ENCODE data around the gene SLIT3. TPM values are rescaled to one million over a fixed set of nuclear protein-coding genes. Genes with fewer than 3 reads are reported as not detected.

SLIT3 gene
- total RNA-seq, 1 experiment from 2014 or later: 0.10 TPM

- peaks cover 63% of the 10 kb centered on the region for H3K27me3 ChIP-seq (ENCODE audit: insufficient read depth, low read length)
- no peak overlapping the region for H3K4me3 ChIP-seq (replicated peaks in 1 of 2; ENCODE audit: low read depth in 1 of 2, low read length in 2 of 2)
- no peak overlapping the region for H2AFZ ChIP-seq (ENCODE audit: low read depth, low read length, poor library complexity, severe bottlenecking)
- H3K4me1 ChIP-seq (ENCODE audit: control insufficient read depth in 1 of 2, insufficient read depth in 2 of 2, low read length in 2 of 2): no peaks in the 10 kb centered on the region
- intact Hi-C loops (cut with micrococcal nuclease): no loop called here
- no peaks in the 10 kb centered on the region for H3K36me3 ChIP-seq (ENCODE audit: control insufficient read depth in 1 of 2, insufficient read depth in 2 of 2, low read length in 2 of 2)
- RAD21 ChIA-PET (ENCODE audit: low non-redundant PET in 1 of 2, low total read pairs in 2 of 2, uncharacterized antibody in 2 of 2, unreplicated experiment in 2 of 2): no interaction called here
- POLR2A ChIA-PET: no interaction called here
- TF ChIP-seq ZFX (IDR thresholded peaks at IDR 0.05): no peak
- TF ChIP-seq ZBTB33 (IDR thresholded peaks at IDR 0.05; ENCODE audit: extremely low read depth, insufficient replicate concordance, low read length): no peak
- TF ChIP-seq, protein P1, sequence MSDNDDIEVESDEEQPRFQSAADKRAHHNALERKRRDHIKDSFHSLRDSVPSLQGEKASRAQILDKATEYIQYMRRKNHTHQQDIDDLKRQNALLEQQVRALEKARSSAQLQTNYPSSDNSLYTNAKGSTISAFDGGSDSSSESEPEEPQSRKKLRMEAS (IDR thresholded peaks at IDR 0.05): no peak
- no peak for TF ChIP-seq SRF (IDR thresholded peaks at IDR 0.05; ENCODE audit: low read depth)
- no peak for TF ChIP-seq POLR2A (IDR thresholded peaks at IDR 0.05; ENCODE audit: borderline replicate concordance, extremely low read depth, insufficient read depth, insufficient read length)
- no peak for TF ChIP-seq YY1 (IDR thresholded peaks at IDR 0.05; ENCODE audit: extremely low read depth, insufficient replicate concordance, low read depth, low read length)
- no peak for TF ChIP-seq SIN3A (IDR thresholded peaks at IDR 0.05; ENCODE audit: low read depth)
- no peak for TF ChIP-seq EZH2phosphoT487 (IDR thresholded peaks at IDR 0.05; ENCODE audit: borderline replicate concordance)
- no peak for TF ChIP-seq JUND (IDR thresholded peaks at IDR 0.05)
- TF ChIP-seq CBX3 (IDR thresholded peaks at IDR 0.05; ENCODE audit: low read depth): no peak
- TF ChIP-seq TCF7L2 (IDR thresholded peaks at IDR 0.05; ENCODE audit: borderline replicate concordance, extremely low read depth, insufficient read depth, insufficient read length): no peak
- no peak for TF ChIP-seq FOSL1 (IDR thresholded peaks at IDR 0.05; ENCODE audit: low read depth)
- no peak for TF ChIP-seq ZNF274 (IDR thresholded peaks at IDR 0.05; ENCODE audit: low read depth, low read length)
- TF ChIP-seq EGR1 (IDR thresholded peaks at IDR 0.05; ENCODE audit: low read depth): no peak
- TF ChIP-seq ATF3 (IDR thresholded peaks at IDR 0.05): no peak
- no peak for TF ChIP-seq ELF1 (IDR thresholded peaks at IDR 0.05; ENCODE audit: borderline replicate concordance, low read depth)
- no peaks in the 10 kb centered on the region for H3K79me2 ChIP-seq (ENCODE audit: insufficient read depth, low read length)
- no TSS peak for BruUV-seq (replicated peaks)
- CTCF ChIA-PET: no interaction called here
- H3K27ac ChIP-seq (ENCODE audit: low read depth, low read length): no peak overlapping the region
- ATAC-seq (no peak), DNase-seq (ENCODE audit: low read depth, low spot score) (no peak)
- no peak overlapping the region for H3K9ac ChIP-seq (ENCODE audit: low read length)
- no peak overlapping the region for H3K4me2 ChIP-seq (ENCODE audit: low read length)
- no peaks in the 10 kb centered on the region for H3K9me2 ChIP-seq (ENCODE audit: insufficient read depth)
- H3K9me3 ChIP-seq (ENCODE audit: control insufficient read depth in 1 of 2, insufficient read depth in 1 of 2, low read depth in 1 of 2, low read length in 2 of 2): no peaks in the 10 kb centered on the region
- H4K20me1 ChIP-seq (ENCODE audit: insufficient read depth): no peaks in the 10 kb centered on the region
These were observed 252.5 kb downstream of the SLIT3 start for GRCh38 chr5:169048181-169049125.

All from HCT116 (cell line).